Stimulated activated CD8-positive, alpha-beta memory T cell treated with anti-CD3 and anti-CD28 coated beads, Interleukin-15, amount 100 ng/mL, for 24 hours (primary cell): ENCODE data around the gene KIF21B.
"Not testable (repeated sequence)": the region's sequence is repeated elsewhere in the genome, so short reads cannot be mapped to it uniquely, and the experiment has no call there.

Source experiments
- DNase-seq: peaks from one replicate; pipeline ENCODE4 v3.0.0-alpha.2; 2020; ENCODE audit warnings: low read depth

The KIF21B gene

DNA sequence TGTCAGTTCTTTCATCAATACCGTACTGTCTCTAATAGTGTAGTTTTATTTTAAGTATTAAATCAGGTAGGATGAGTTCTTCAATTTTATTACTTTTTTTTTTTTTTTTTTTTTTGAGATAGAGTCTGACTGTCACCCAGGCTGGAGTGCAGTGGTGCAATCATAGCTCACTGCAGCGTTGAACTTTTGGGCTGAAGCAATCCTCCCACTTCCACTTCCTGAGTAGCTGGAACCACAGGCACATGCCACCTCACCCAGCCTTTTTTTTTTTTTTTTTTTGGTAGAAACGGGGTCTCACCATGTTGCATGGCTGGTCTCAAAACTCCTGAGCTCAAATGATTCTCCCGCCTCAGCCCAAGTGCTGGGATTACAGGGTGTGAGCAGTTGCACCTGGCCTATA lies 84.6 kb downstream of the KIF21B start:
- no peak for DNase-seq

GRCh38 chr1:200935286-200935962 lies 88.1 kb downstream of the KIF21B start:
- DNase-seq: not testable (repeated sequence)

- DNase-seq: no peak
These were observed 88.8 kb downstream of the KIF21B start for GRCh38 chr1:200934676-200935245.

- no peak for DNase-seq
These were observed 91.7 kb downstream of the KIF21B start for GRCh38 chr1:200931776-200932175.

DNA sequence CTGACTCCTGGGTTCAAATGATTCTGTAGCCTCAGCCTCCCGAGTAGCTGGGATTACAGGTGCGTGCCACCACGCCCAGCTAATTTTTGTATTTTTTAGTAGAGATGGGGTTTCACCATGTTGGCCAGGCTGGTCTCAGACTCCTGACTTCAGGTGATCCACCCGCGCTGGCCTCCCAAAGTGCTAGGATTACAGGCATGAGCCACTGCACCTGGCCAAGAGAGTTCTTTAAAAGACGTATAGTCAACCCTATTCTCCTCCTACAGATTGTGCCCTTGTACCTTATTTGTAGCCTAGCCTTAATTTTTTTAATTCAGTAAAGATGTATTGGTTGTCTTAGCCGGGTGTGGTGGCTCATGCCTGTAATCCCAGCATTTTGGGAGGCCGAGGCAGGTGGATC lies 93.2 kb downstream of the KIF21B start:
- not testable (repeated sequence) for DNase-seq

GRCh38 chr1:200929530-200930278 lies 93.8 kb downstream of the KIF21B start:
- DNase-seq: no peak

- DNase-seq: no peak
These were observed 97.7 kb downstream of the KIF21B start for GRCh38 chr1:200925831-200926230.

DNA sequence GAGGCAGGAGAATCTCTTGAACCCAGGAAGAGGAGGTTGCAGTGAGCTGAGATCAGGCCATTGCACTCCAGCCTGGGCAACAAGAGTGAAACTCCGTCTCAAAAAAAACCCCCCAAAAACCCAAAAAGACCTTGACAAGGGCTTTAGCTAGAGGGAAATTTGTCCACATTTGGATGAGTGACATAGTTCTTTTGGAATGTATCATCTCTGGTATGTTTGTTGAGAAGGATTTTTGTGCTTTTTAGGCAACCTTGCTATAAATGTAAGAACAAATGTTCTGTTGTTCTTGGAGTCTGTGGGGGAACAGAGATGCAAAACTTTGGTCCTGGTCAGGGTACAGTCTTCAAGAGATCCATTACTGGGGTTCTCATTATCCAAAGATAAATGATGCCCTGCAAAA lies 99.9 kb downstream of the KIF21B start:
- DNase-seq: no peak

DNA sequence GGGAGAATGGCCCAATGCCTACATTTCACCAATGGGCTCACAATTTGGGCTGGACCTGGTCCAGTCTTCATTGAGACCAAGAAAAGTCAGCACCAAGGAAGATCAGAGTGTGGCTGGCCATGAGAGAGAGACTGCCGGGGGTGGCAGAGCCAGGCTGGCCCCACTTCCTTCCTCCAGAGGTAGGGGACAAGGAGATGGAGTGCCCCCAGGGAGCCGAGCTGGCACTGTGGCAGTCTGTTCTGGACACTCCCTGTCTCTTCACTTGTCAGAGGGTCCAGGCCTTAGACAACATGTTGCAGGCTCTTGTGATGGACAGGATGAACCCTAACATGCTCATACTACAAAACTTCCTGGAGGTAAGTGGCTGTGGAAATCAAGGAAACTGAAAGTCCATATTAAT lies 101.1 kb downstream of the KIF21B start:
- DNase-seq: no peak

DNA sequence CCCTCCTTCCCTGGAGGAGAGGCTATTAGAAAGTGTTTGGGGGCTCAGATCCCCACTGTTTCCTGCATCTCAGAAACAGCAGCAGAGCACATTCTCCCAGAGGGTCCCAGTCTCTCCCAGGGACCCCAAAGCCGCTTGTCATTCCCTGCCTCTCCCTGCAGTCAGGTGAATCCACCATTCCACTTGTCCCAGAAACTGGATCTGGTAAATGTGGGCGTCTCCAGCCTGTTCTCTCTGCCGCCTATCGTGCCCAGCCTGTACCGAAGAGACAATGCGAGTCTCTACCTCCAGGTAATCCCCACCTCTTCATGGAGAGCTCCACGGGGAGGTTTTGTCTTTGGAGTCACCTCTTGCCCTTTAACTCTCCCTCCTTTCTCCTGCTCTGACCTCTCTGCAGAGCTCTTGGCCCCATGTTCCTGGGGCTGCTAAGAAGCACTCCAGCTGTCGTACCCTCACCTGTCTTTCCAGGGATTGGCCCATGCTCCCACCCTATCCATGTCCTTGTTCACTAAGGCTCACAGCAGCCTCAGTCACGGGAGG lies 101.9 kb downstream of the KIF21B start:
- DNase-seq: no peak
